GM06990 (cell line): ENCODE results near the gene AUTS2.

Experiments
- DNase-seq: peaks from one replicate; pipeline ENCODE4 v3.0.0-alpha.2; 2011; ENCODE audit not compliant: insufficient read length; ENCODE audit errors: extremely low read depth
- H3K27me3 ChIP-seq: replicated peaks from 2 replicates; pipeline ENCODE4 v1.6.0; 2011; ENCODE audit warnings: low read length; ENCODE audit not compliant: control insufficient read depth, insufficient read depth
- H3K36me3 ChIP-seq: 2 replicates; pipeline ENCODE4 v1.5.1; 2011; ENCODE audit warnings: low read length; ENCODE audit not compliant: control insufficient read depth, insufficient read depth
- H3K4me3 ChIP-seq: replicated peaks from 2 replicates; pipeline ENCODE4 v1.5.1; 2011; ENCODE audit warnings: low read depth, mild to moderate bottlenecking, control low read depth, low read length
- CTCF ChIP-seq: IDR thresholded peaks from 2 replicates; pipeline ENCODE4 v1.5.1; 2011; ENCODE audit warnings: low read length, control low read depth, mild to moderate bottlenecking, inconsistent platforms; ENCODE audit not compliant: insufficient read depth, poor library complexity, severe bottlenecking

Gene AUTS2

DNA sequence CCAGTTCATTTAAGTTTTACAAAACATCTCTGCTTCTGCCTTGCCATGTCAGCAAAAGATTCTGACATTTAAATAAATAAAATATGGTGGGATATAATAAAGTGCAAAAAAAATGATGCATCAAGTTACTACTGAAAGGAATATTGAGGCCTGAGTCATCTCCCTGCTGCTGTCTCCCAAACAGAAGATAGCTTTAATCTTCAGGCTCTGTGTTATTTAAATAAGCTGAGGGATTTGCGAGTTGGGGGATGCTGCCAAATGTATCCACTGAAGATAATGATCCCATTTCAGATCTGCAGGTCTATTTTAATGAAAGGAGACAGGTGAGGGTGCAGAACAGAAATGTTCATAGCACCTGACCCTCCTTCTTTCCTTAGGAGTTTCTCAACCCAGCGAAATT lies 720.8 kb downstream of the AUTS2 start:
- no peak for TF ChIP-seq CTCF

GRCh38 chr7:70321016-70321590 lies 722.8 kb downstream of the AUTS2 start:
- Histone ChIP-seq H3K4me3 (no peak overlapping the region), H3K36me3 (no peaks in the 10 kb centered on the region), H3K27me3 (no peaks in the 10 kb centered on the region)
- no peak for TF ChIP-seq CTCF
- no peak for DNase-seq

More for the DNA sequence above, 720.8 kb downstream of the AUTS2 start:
- Histone ChIP-seq H3K4me3 (no peak overlapping the region), H3K27me3 (no peaks in the 10 kb centered on the region), H3K36me3 (no peaks in the 10 kb centered on the region)
- DNase-seq: no peak

GRCh38 chr7:70322856-70323255 lies 724.6 kb downstream of the AUTS2 start:
- H3K4me3 ChIP-seq: no peak overlapping the region
- no peaks in the 10 kb centered on the region for H3K27me3 ChIP-seq
- no peak for DNase-seq
- no peaks in the 10 kb centered on the region for H3K36me3 ChIP-seq
- no peak for TF ChIP-seq CTCF

- no peak for TF ChIP-seq CTCF
- no peak for DNase-seq
- Histone ChIP-seq H3K36me3 (no peaks in the 10 kb centered on the region), H3K27me3 (no peaks in the 10 kb centered on the region), H3K4me3 (no peak overlapping the region)
Measured at GRCh38 chr7:70325509-70326101, 727.3 kb downstream of the AUTS2 start.

DNA sequence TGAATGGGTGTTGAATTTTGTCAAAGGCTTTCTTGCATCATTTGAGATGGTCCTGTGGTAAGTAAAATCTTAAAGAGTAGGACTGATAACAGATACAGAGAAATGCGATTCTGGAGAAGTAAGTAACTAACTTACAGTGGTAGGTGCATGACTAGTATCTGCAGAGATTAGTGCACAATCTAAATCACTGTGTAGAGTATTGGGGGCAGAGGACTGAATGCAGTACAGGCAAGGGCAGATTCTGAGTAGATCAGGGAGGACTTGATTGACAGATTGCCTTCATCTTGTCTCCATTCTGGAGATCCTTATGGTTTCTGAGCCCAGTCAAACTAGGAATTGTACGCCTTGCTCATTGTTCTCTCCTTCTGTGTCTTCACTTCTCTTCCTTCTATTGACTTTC lies 736.0 kb downstream of the AUTS2 start:
- Histone ChIP-seq H3K4me3 (no peak overlapping the region), H3K27me3 (no peaks in the 10 kb centered on the region), H3K36me3 (no peaks in the 10 kb centered on the region)
- DNase-seq: no peak
- no peak for TF ChIP-seq CTCF

GRCh38 chr7:70334871-70335270 lies 736.6 kb downstream of the AUTS2 start:
- H3K36me3 ChIP-seq: no peaks in the 10 kb centered on the region
- no peak for DNase-seq
- no peak for TF ChIP-seq CTCF
- H3K4me3 ChIP-seq: no peak overlapping the region
- H3K27me3 ChIP-seq: no peaks in the 10 kb centered on the region
